ENCODE measurements around the gene RPS6KL1. TPM values are rescaled to one million over a fixed set of nuclear protein-coding genes. Genes with fewer than 3 reads are reported as not detected.

The RPS6KL1 gene
- polyA plus RNA-seq, 2 of the 4 experiments (the other 2 are of a cell fraction) = 0.32 to 0.99 TPM

- H3K4me2 ChIP-seq = no peak overlapping the region
- CTCF ChIA-PET = interaction anchor here (1.5 to 20.9 kb wide), 5 partner anchors 5 to 36 kb away, joined by 3 to 339 read pairs (median 25); partner anchors contain the start of genes DLST and PROX2
- DNase-seq (ENCODE audit: low read depth in 1 of 2, low spot score in 1 of 2) = no peak
- no peaks in the 10 kb centered on the region for H3K4me1 ChIP-seq
- TF ChIP-seq POLR2A (IDR thresholded peaks at IDR 0.05; ENCODE audit: low read length) = no peak
- no peak for TF ChIP-seq ATOH8 (CRISPR knock-in tag; IDR thresholded peaks at IDR 0.05; ENCODE audit: low read depth)
- TF ChIP-seq CHD2 (IDR thresholded peaks at IDR 0.05; ENCODE audit: low read length, partially characterized antibody) = no peak
- TF ChIP-seq PBX3 (IDR thresholded peaks at IDR 0.05) = no peak
- no peak for TF ChIP-seq ZFP36 (IDR thresholded peaks at IDR 0.05; ENCODE audit: borderline replicate concordance, partially characterized antibody)
- TF ChIP-seq, protein P1, sequence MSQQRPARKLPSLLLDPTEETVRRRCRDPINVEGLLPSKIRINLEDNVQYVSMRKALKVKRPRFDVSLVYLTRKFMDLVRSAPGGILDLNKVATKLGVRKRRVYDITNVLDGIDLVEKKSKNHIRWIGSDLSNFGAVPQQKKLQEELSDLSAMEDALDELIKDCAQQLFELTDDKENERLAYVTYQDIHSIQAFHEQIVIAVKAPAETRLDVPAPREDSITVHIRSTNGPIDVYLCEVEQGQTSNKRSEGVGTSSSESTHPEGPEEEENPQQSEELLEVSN (IDR thresholded peaks at IDR 0.05; ENCODE audit: borderline replicate concordance, low read depth) = no peak
- TF ChIP-seq, protein P2, sequence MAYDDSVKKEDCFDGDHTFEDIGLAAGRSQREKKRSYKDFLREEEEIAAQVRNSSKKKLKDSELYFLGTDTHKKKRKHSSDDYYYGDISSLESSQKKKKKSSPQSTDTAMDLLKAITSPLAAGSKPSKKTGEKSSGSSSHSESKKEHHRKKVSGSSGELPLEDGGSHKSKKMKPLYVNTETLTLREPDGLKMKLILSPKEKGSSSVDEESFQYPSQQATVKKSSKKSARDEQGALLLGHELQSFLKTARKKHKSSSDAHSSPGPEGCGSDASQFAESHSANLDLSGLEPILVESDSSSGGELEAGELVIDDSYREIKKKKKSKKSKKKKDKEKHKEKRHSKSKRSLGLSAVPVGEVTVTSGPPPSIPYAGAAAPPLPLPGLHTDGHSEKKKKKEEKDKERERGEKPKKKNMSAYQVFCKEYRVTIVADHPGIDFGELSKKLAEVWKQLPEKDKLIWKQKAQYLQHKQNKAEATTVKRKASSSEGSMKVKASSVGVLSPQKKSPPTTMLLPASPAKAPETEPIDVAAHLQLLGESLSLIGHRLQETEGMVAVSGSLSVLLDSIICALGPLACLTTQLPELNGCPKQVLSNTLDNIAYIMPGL (CRISPR knock-in tag; IDR thresholded peaks at IDR 0.05; ENCODE audit: borderline replicate concordance) = no peak
- H3K9me3 ChIP-seq = no peaks in the 10 kb centered on the region
- POLR2A ChIA-PET = interaction anchor here (1.5 kb wide), 1 partner anchor 10 kb away, joined by 5 read pairs; the partner anchor contains the start of gene DLST
- no peak for ATAC-seq
- 62% methylated on average over 3 of the region's 4 CpGs for WGBS (ENCODE audit: missing lambda C conversion rate)
- no peak for FAIRE-seq
- H3K27ac ChIP-seq = no peak overlapping the region
- H3K4me3 ChIP-seq = no peak overlapping the region
Observed at GRCh38 chr14:74871819-74872218, 51.2 kb downstream of the RPS6KL1 start.

DNA sequence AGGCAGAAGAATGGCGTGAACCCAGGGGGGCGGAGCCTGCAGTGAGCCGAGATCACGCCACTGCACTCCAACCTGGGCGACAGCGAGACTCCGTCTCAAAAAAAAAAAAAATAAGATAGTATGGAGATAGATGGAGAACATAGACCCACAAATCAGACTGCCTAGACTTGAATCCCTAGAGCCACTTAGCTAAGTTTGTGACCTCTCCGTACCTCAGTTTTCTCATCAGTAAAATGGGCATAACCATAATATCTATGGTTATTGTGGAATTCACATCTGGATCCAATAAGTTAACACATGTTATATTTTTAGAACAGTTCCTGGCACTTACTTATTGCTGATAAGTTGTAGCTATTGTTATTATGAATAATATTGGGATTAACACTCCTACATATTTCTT lies 54.3 kb downstream of the RPS6KL1 start:
- no peak overlapping the region for H3K27ac ChIP-seq
- no peaks in the 10 kb centered on the region for H3K4me1 ChIP-seq
- no peak for FAIRE-seq
- WGBS (ENCODE audit: missing lambda C conversion rate) = 63% methylated on average over 8 of the region's 8 CpGs
- ChIA-PET POLR2A (no interaction called here), CTCF (interaction anchor here (1.2 to 20.9 kb wide), 3 partner anchors 8 to 220 kb away, joined by 5 to 339 read pairs (median 339); partner anchors contain the start of genes DLST and PROX2)
- TF ChIP-seq CBX2 (IDR thresholded peaks at IDR 0.05; ENCODE audit: borderline replicate concordance, low read depth) (no peak), CBX8 (IDR thresholded peaks at IDR 0.05) (no peak), ZSCAN20 (CRISPR knock-in tag; IDR thresholded peaks at IDR 0.05) (no peak)
- TF ChIP-seq, protein P3, sequence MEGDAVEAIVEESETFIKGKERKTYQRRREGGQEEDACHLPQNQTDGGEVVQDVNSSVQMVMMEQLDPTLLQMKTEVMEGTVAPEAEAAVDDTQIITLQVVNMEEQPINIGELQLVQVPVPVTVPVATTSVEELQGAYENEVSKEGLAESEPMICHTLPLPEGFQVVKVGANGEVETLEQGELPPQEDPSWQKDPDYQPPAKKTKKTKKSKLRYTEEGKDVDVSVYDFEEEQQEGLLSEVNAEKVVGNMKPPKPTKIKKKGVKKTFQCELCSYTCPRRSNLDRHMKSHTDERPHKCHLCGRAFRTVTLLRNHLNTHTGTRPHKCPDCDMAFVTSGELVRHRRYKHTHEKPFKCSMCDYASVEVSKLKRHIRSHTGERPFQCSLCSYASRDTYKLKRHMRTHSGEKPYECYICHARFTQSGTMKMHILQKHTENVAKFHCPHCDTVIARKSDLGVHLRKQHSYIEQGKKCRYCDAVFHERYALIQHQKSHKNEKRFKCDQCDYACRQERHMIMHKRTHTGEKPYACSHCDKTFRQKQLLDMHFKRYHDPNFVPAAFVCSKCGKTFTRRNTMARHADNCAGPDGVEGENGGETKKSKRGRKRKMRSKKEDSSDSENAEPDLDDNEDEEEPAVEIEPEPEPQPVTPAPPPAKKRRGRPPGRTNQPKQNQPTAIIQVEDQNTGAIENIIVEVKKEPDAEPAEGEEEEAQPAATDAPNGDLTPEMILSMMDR (IDR thresholded peaks at IDR 0.05) = no peak
- TF ChIP-seq, protein P4, sequence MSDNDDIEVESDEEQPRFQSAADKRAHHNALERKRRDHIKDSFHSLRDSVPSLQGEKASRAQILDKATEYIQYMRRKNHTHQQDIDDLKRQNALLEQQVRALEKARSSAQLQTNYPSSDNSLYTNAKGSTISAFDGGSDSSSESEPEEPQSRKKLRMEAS (IDR thresholded peaks at IDR 0.05) = no peak
- H3K4me2 ChIP-seq = no peak overlapping the region
- H3K4me3 ChIP-seq = no peak overlapping the region
- ATAC-seq = no peak
- no peak for DNase-seq (ENCODE audit: low read depth in 1 of 2, low spot score in 1 of 2)
- no peaks in the 10 kb centered on the region for H3K9me3 ChIP-seq

GRCh38 chr14:74867673-74868072 lies 55.4 kb downstream of the RPS6KL1 start:
- Histone ChIP-seq H3K27ac (no peak overlapping the region), H3K9me3 (no peaks in the 10 kb centered on the region), H3K4me2 (no peak overlapping the region), H3K4me1 (no peaks in the 10 kb centered on the region), H3K4me3 (no peak overlapping the region)
- DNase-seq (ENCODE audit: low read depth in 1 of 2, low spot score in 1 of 2) (no peak), FAIRE-seq (no peak), ATAC-seq (peak in 1 of 2 experiments; percentile 31; a peak in 1 of 6 replicates)
- WGBS (ENCODE audit: missing lambda C conversion rate) = 55% methylated on average over 5 of the region's 5 CpGs
- TF ChIP-seq EHF (CRISPR knock-in tag; IDR thresholded peaks at IDR 0.05) = no peak
- TF ChIP-seq JUNB (IDR thresholded peaks at IDR 0.05) = no peak
- TF ChIP-seq TFCP2L1 (CRISPR knock-in tag; IDR thresholded peaks at IDR 0.05) = no peak
- no peak for TF ChIP-seq CBX2 (IDR thresholded peaks at IDR 0.05; ENCODE audit: borderline replicate concordance, low read depth)
- POLR2A ChIA-PET = no interaction called here
- CTCF ChIA-PET = interaction anchor here (1.2 to 20.9 kb wide), 4 partner anchors 6 to 221 kb away, joined by 5 to 339 read pairs (median 282); partner anchors contain the start of genes DLST and PROX2

Measured in A549 (cell line).